K562 (cell line): ENCODE measurements around the gene MPG. TPM values are rescaled to one million over a fixed set of nuclear protein-coding genes. Genes with fewer than 3 reads are reported as not detected.

ENCODE experiments used
- CREB3L1 ChIP-seq: fragments of 450-650 bp; IDR thresholded peaks from 2 replicates; pipeline ENCODE4 v1.6.1; 2014; ENCODE audit warnings: low read depth, mild to moderate bottlenecking, moderate library complexity, borderline replicate concordance
- CTCF ChIP-seq, 3 experiments: IDR thresholded peaks in 2 of 3; conservative IDR thresholded peaks in 1 of 3; 2 replicates each; pipeline ENCODE4 v1.5.1; 2011 to 2012; ENCODE audit warnings: low read length in 3 of 3, mild to moderate bottlenecking in 3 of 3, control low read depth in 2 of 3, improper control_type of control experiment in 1 of 3, inconsistent platforms in 1 of 3, low read depth in 1 of 3, mixed read lengths in 1 of 3, moderate library complexity in 1 of 3; ENCODE audit not compliant: insufficient read depth in 2 of 3
- HMGN3 ChIP-seq: IDR thresholded peaks from 2 replicates; pipeline ENCODE4 v1.6.1; 2011; ENCODE audit warnings: borderline replicate concordance, low read depth, mild to moderate bottlenecking, mixed read lengths, low read length; ENCODE audit not compliant: insufficient read length; ENCODE audit errors: extremely low read depth
- NELFE ChIP-seq: IDR thresholded peaks from 2 replicates; pipeline ENCODE4 v1.6.1; 2011; ENCODE audit warnings: mild to moderate bottlenecking; ENCODE audit not compliant: insufficient read depth, insufficient read length
- SMARCE1 ChIP-seq: fragments of 450-650 bp; IDR thresholded peaks from 2 replicates; pipeline ENCODE4 v1.7.1; 2016; ENCODE audit warnings: mild to moderate bottlenecking
- SRSF3 ChIP-seq: fragments of 200-400 bp; formaldehyde crosslinking; IDR thresholded peaks from 2 replicates; pipeline ENCODE4 v1.6.1; 2016; ENCODE audit warnings: mild to moderate bottlenecking, low read length, moderate library complexity; ENCODE audit not compliant: insufficient read depth
- ZBTB33 ChIP-seq: sonication (generic); formaldehyde crosslinking; IDR thresholded peaks from 2 replicates; pipeline ENCODE4 v1.8.1; 2023; ENCODE audit warnings: mild to moderate bottlenecking, missing genetic modification reagents
- ZNF449 ChIP-seq: fragments of 250-450 bp; sonication (Bioruptor Pico); IDR thresholded peaks from 2 replicates; pipeline ENCODE4 v1.8.0; 2022; ENCODE audit warnings: moderate library complexity, mild to moderate bottlenecking, inconsistent platforms
- polyA plus RNA-seq, 8 experiments: library from polyadenylated mRNA; depleted of rRNA in 4 of 8; stranded (reverse) in 5 of 8; unstranded in 3 of 8; fragments of >200 nt; fragmentation: Nextera tagmentation in 2 of 8; fragmentation: Illumina TruSeq in 1 of 8; extraction: Ambion mirVana in 2 of 8; extraction: Trizol in 1 of 8; gene quantifications; 2 replicates each; pipeline versions ENCODE4 v1.2.1 to v1.2.3, GENCODE V29; 2011 to 2014; ENCODE audit warnings: inconsistent platforms in 1 of 8, missing spikeins in 1 of 8
- total RNA-seq, 7 experiments: library from RNA; depleted of rRNA in 6 of 7; stranded (reverse); fragments of >200 nt in 6 of 7; fragmentation: Illumina TruSeq in 2 of 7; extraction: Trizol in 2 of 7; gene quantifications; 2 replicates each; pipeline versions ENCODE4 v1.2.1 to v1.2.3, GENCODE V29; 2011 to 2021; ENCODE audit warnings: low replicate concordance in 1 of 7
- TF ChIP-seq, protein P1 (sequence below), 2 experiments: fragments of 450-650 bp; formaldehyde crosslinking in 1 of 2; IDR thresholded peaks; 2 replicates each; pipeline versions ENCODE4 v1.4.0 to v1.6.1; 2014 to 2020; ENCODE audit warnings: mild to moderate bottlenecking in 2 of 2, borderline replicate concordance in 1 of 2, low read depth in 1 of 2

MPG gene
- total and polyA plus RNA-seq, 9 of the 15 experiments (the other 6 are each of a cell fraction or from before 2014, with no cell fraction given): 0.42 to 226 (median 36.2) TPM

- TF ChIP-seq HMGN3 (peak; percentile 41), CTCF (IDR thresholded peaks at IDR 0.05 in 2 of 3, conservative IDR thresholded peaks at IDR 0.05 in 1 of 3; ENCODE audit: insufficient read depth in 2 of 3, low read depth in 1 of 3, low read length in 3 of 3) (no peak), CREB3L1 (no peak), ZBTB33 (no peak), ZNF449 (CRISPR knock-in tag) (0 out of 2 replicates have a peak, but pooled peaks have one; percentile 43), NELFE (no peak), SMARCE1 (peak; percentile 71), SRSF3 (no peak)
- TF ChIP-seq, protein P1, sequence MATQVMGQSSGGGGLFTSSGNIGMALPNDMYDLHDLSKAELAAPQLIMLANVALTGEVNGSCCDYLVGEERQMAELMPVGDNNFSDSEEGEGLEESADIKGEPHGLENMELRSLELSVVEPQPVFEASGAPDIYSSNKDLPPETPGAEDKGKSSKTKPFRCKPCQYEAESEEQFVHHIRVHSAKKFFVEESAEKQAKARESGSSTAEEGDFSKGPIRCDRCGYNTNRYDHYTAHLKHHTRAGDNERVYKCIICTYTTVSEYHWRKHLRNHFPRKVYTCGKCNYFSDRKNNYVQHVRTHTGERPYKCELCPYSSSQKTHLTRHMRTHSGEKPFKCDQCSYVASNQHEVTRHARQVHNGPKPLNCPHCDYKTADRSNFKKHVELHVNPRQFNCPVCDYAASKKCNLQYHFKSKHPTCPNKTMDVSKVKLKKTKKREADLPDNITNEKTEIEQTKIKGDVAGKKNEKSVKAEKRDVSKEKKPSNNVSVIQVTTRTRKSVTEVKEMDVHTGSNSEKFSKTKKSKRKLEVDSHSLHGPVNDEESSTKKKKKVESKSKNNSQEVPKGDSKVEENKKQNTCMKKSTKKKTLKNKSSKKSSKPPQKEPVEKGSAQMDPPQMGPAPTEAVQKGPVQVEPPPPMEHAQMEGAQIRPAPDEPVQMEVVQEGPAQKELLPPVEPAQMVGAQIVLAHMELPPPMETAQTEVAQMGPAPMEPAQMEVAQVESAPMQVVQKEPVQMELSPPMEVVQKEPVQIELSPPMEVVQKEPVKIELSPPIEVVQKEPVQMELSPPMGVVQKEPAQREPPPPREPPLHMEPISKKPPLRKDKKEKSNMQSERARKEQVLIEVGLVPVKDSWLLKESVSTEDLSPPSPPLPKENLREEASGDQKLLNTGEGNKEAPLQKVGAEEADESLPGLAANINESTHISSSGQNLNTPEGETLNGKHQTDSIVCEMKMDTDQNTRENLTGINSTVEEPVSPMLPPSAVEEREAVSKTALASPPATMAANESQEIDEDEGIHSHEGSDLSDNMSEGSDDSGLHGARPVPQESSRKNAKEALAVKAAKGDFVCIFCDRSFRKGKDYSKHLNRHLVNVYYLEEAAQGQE (IDR thresholded peaks at IDR 0.05; ENCODE audit: borderline replicate concordance): peak; percentile 21; the same call in 1 of the 2 replicates
- TF ChIP-seq, protein P1 (CRISPR knock-in tag; IDR thresholded peaks at IDR 0.05; ENCODE audit: low read depth): no peak
Measured at GRCh38 chr16:119835-120491, 41.9 kb downstream of the MPG start (continued).
